RCC 7860 (cell line): ENCODE data around the gene APOL3.
"Not testable (repeated sequence)": the region's sequence is repeated elsewhere in the genome, so short reads cannot be mapped to it uniquely, and the experiment has no call there.

Experiments used
- DNase-seq: peaks from one replicate; pipeline ENCODE4 v3.0.0-alpha.2; 2015; ENCODE audit warnings: low spot score
- FAIRE-seq: peaks from 2 replicates; lab custom pipeline; 2012; peaks lifted over from hg19 to GRCh38; lab: Jason Lieb, UNC

APOL3 gene, protein sequence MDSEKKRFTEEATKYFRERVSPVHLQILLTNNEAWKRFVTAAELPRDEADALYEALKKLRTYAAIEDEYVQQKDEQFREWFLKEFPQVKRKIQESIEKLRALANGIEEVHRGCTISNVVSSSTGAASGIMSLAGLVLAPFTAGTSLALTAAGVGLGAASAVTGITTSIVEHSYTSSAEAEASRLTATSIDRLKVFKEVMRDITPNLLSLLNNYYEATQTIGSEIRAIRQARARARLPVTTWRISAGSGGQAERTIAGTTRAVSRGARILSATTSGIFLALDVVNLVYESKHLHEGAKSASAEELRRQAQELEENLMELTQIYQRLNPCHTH

DNA sequence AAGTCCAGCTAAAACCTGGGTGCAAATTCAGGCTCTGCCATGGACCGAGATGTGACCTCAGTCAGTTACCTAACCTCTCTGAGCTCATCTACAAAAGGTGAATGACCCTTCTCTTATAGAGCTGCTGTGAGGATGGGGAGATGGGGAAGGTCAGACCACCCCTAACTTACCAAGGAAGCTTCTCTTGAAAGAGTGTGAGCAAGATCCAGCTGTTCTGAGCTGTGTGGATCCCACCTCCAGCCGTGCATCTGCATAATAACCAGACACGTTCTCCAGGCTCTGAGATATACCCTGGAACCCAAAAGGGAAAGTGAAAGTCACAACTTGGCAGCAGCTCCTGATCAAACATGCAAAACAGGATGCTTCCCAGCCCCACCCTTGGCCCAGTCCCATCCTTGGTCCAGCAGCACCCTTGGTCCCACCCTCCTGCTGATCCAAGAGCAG is at the start of gene APOL3:
Gene APOL3 (minus strand): TSS at position 257 of the 444 bp plus-strand sequence. CDS start 11,700 bp downstream, outside the sequence.
- FAIRE-seq, result no peak
- no peak for DNase-seq

DNA sequence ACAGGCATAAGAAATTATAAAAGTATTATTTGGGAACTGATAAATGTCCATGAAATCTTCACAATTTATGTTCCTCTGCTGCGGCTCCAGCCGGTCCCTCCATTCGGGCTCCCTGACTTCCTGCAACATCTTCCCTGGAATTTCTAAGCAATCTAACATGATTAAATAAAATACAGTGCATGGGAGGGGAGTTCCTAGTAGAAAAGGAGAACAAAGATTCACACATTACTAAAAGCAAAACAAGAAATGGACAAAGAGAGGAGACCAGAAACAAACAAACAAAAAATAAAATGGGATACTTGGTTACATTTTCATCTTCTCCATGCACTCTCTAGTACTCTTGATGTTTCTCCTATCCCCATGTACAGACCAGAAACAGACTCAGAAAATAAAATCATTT is 49.7 kb upstream of the APOL3 start:
- DNase-seq, result no peak
- no peak for FAIRE-seq

DNA sequence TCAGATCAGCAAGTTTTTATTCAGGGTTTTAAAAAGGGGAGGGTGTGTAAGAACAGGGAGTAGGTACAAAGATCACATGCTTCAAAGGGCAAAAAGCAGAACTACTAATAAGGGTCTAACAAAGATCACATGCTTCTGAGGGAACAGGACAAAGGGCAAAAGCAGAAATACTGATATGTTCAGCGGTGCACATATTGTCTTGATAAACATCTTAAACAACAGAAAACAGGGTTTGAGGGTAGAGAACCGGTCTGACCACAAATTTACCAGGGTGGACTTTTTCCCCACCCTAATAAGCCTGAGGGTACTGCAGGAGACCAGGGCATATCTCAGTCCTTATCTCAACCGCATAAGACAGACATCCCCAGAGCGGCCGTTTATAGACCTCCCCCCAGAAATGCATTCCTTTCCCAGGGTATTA is 48.9 kb upstream of the APOL3 start:
- FAIRE-seq, DNase-seq: not testable (repeated sequence)

DNA sequence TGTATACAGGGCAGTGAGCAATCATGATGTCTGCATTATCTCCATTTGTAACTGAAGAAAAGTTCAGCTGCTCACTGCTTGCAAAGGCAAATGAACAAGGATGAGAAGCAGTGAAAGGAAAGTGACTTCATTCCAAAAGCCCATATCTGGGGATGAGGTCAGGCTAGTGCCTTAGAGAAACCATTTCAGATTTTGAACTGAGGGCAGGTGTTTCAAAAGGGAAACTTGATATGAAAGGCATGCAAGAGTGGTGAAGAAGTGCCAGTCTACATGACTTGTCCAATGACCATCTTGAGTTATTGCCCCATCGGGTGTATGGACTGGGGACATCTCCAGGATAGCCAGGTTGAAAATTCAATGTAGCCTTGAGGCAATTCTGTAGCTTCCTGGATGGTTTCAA is 48.4 kb upstream of the APOL3 start:
- DNase-seq (no peak), FAIRE-seq (no peak)

DNA sequence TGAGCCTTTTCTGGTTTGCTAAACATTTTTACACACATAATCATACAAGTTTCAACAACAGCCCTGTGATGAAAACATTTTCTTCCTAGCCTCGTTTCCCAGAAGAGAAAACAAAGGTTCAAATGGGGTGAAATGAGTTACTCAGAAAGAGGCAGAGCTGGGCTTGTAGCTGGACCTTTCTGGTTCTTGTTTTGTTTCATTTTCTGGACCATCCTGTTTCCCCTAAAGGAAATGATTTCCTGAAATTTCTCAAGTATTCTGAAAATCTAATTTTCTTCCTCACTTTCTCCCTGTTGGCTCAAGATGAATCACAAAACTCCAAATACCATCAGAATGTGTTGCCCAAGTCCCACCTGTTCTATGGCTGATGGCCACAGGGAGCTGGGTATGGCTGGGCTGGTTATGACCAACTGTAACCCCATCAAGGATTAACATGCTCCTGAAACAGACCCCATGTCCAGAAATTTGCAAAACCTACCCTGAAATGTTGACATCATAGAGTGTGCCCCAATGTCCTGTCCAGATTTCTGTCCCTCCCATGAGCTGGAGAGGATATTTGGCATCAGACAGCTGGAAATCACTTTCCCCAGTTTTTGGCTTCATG is 47.7 kb upstream of the APOL3 start:
- FAIRE-seq (no peak), DNase-seq (no peak)

DNA sequence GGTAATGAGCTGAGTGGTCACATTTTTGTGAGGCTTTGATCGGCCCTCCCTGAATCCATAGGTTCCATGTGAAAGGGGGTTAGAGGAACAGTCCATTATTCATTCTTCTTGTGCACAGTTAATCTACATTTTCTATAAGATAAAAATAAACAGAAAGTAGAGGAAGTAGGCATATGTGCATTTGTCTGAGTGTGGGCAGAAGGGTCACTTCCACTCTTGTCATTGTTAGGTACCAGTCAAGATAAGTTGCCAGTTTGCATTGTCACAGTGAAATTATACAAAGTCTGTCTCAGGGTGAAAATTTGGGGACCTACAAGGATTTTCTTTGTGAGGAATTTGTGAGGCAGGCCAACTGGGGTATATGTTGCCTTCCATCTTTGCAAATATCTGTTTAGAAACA is 45.7 kb upstream of the APOL3 start:
- FAIRE-seq, result no peak
- DNase-seq, result no peak

DNA sequence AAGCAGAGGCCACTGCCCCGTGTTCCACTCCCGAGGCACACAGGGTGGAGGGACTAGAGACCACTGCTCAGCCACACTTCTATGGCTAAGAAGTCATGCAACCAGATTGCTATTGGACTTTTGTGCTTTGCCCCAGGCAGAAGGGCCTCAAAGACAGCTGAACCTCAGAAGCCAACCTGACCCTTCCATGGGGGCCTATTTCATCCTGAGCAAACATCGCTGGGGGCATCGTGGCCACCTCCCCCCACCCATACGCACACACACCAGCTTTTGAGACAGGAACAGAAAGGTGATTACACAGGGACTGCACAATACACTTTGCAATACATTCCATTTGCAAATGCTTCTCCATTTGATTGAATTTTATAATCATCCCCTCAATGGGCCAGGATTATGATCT is 45.0 kb upstream of the APOL3 start:
- not testable (repeated sequence) for FAIRE-seq, DNase-seq

DNA sequence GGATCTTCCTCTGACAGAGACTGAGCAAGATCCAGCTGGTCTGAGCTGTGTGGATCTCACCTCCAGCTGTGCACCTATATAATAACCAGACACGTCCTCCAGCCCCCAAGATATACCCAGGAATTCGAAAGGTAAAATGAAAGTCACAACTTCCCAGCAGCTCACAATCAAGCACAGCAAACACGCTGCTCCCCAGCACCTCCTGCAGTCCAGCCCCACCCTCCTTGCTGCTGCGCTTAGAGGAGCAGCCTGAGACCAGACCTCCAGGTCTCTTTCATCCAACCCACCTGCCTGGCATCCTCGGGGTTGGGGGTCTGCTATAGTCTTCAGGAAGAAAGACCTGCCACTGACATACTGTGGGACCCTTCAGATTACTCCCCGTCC is 44.1 kb upstream of the APOL3 start:
- DNase-seq (no peak), FAIRE-seq (no peak)

DNA sequence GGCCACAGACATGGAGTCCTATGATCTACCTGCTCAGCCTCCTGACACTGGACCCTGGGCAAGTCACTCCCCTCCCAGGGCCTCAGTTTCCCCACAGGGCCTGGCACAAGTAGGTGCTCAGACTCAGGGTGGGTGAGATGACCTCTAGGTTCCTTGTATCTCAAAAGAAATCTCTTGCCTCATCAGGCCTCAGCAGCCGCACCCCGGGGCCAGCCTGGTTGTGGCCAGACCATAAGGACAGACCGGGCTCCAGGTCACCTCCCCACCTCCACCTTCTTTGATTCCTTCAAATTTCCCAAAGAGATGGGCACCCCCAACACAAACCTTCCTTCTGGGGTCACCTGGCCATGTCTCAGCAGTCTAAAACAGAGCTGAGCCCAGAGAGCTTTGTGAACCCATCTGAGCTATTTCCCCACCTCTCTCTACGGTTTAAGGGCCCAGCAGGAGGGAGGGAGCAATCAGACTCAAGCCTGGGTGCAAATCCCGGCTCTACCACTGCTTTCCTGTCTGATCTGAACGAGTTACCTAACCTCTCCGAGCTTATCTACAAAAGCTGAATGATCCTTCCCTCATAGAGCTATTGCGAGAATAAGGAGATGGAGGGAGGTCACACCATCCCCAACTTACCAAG is 43.6 kb upstream of the APOL3 start:
- DNase-seq, result no peak
- FAIRE-seq, result no peak

DNA sequence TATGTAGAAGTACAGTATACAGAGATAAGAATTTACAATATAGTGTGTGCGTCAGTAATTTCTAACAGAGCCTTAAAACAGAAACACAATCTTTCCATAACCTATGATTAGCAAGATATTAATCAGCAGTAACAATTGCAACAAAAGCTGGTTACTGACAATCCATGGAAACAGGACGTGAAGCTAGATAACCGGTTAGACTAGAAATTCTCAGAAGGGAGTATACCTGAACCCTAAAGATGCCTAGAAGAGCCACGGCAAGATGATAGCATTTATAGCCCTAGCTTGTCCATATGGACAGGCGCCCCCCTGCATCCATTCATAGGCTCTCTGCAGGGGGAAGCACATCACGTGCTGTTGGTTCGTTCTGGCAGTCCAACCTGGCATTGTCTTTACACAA is 42.9 kb upstream of the APOL3 start:
- not testable (repeated sequence) for FAIRE-seq, DNase-seq

DNA sequence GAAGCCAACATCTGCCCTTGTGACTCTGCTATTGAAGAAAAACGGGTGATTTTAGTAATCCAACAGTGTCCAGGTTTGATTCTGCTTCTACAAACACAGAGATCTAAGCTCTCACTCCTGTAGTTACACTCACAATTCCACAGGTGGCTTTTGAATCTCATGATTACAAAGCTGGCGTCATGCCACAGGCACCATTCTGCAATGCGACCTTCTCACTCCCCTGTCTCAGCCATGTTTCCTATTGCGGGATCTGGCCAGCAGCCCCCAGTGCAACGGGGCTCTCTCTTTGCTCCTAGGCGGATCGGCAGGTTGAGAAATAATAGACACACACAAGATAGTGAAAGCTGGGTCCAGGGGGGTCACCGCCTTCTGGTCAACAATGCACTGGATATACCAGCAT is 42.4 kb upstream of the APOL3 start:
- not testable (repeated sequence) for DNase-seq, FAIRE-seq

DNA sequence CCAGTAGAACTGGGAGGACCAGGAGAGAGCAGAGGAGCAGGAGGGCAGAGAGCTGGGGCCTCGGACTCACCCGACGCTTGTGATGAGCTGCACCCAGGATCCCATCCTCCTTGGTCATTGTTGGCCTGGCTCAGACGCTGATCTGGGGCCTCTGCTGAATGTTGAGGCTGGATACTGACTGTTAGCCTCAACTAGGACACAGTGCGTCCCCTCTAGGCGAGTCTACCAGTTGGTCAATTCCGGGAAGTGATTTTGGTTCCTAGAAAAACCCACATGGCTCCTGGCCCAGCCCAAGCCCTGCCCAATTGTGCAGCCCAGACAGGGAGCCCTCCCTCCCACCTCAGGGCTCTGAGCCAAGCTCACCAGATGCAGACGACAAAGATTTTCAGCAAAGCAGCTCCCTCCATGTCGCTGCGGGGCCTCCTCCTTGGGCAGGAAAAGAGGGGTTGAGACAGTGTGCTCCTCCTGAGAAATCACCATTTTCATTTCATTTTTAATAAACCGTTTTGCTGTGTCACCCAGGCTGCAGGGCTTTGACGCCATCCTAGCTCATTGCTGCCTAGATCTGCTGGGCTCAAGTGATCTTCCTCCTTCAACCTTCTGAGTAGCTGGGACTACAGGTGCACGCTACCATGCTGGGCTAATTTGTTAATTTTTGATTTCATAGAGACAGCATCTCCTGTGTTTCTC is 41.2 kb upstream of the APOL3 start, which contains the start of gene APOL4:
Gene APOL4 (minus strand): TSS at position 180 of the 690 bp plus-strand sequence. CDS start 75 bp downstream, at position 105.
- no peak for DNase-seq
- no peak for FAIRE-seq

DNA sequence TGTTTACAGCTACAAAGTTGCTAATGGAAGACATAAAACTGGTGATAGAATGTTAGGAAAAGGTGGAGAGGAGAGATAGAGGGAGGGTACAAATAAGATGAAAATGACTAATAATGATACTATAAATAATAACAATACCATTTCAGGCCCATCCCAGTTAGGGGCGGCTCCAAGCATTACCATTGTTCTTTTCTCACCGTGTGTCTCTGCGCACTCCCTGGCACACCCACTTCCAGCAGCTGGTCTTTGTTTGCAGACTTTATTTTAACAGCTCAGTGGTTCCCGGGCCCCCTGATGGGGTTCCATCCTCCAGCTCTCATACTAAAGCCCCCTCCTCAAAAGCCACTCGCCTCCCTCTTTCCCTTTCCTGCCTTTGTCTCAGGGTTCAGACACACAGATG is 40.5 kb upstream of the APOL3 start:
- not testable (repeated sequence) for DNase-seq, FAIRE-seq

DNA sequence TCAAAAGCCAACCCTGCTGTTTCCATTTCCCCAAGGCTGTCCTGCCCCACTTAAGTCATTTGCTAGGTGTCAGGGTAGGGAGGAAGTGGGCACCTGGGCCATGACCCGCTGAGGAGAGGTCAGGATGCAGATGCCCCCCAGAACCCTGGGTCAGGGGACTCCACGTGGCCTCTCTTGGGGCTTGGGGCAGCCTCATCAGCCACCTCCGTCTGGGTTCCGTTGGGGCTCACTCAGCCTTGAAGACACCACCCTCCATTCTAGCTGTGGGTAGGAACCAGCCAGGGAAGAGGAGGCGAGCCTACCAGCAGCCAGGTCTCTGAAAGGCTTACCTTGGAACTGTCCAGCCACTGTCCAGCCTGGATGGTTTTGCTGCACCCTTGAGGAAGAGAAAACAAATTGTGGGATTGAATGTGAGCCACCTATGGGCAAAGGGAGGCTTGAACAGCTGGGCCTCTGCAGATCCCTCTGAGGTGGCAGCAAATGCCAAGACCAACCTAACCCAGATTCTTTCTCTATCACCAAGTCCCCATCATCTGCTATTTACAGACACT is 38.5 kb upstream of the APOL3 start:
- DNase-seq (no peak), FAIRE-seq (no peak)

DNA sequence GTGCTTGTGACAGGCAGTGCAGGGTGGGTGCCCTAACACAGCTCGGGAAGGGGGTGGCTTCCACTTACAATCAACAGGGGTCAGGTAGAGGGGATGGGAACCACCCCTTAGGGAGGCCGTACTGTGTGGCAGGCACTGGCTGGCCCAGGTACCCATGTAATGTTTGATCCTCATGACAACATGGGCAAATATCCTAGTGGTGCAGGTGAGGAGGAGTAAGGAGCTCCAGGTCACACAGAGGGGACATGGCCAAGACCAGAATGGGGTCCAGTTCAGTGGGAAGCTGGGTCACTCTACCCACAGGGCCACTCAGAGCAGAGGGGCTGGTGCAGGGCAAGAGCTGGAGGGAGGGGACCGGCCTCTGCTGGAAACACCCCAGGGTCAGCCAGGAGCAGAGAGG is 38.0 kb upstream of the APOL3 start:
- FAIRE-seq (no peak), DNase-seq (no peak)

DNA sequence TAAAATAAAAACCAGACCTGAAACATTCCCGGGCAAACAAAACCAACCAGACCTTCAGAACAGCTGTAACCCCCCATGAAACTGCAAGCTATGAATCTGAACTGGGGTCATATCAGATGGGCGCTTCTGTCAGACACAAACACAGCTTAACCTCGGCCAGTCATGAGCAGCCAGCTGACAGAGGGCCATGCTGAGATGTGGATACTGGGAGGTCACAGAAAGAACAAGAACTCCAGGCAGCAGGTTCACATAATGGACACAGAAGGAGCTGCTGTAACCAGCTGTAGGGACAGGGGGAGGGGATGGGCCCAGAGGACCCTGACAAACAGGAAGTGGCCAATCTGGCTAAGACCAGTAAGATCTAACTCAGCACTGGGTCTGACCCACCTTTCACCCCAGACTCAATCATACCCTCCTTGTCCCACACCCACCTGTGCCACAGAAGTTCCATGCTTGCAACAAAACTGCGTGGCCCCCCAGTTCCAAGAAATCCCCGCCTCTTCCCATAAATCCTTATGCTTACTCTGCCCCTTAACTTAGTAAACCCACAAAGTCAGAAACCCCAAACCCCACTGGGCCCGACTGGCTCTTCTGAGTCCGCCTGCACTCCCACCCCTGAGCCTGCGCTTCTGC is 37.1 kb upstream of the APOL3 start:
- no peak for DNase-seq
- no peak for FAIRE-seq

DNA sequence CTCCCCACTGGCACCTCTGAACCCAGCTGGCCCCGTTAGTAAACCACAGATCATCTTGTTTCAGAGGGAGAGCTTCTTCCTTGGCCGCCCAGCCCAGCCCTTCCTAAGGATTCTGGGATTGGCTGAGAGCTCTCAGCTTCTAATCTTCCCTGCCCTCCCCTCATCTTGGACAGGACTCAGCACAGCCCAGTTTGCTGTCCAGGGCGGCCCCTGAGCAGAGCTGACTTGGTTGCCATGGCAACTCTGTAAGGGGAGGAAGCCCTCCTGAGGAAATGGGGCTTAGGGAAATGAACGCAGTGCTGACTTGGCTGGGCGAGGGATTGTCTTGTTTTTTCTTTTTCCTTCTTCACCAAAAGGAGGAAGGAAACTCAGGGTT is 36.5 kb upstream of the APOL3 start:
- FAIRE-seq (no peak), DNase-seq (no peak)

DNA sequence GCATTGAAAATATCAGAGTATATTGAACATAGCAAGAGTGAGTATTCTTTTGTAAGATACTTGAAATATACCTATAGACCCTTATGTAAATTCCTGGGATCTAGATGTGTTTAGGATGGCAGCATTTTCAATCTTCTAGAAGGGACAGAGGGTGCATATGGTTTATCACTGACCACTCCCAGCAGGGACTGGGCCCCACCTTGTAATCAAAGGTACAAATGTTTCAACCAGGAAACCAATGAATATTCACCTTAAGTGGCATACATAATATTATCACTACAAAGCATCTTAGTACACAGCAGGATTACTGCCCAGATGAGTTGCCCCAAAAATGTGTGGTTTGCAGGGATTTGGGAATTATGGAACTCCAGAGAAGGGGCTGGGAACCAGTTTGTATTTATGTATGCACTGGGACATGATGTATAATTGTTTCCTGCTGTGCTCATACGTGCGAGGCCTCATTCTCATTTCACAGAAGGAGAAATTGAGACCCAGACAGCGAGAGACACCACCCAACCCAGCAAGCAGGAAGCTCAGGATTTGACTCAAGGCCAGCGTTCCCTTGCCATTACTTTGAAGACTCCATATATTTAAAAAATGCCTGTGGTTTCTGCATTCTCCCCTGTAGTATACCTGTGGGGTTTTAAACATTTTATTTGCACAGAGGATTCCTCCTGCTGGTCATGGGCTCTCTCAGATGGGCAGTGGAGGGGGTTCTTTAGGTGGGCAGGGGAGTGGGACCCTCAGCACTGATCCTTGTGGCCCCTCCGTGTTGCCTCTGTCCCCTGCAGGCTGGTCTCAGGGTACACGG is 35.9 kb upstream of the APOL3 start:
- no peak for FAIRE-seq
- no peak for DNase-seq

DNA sequence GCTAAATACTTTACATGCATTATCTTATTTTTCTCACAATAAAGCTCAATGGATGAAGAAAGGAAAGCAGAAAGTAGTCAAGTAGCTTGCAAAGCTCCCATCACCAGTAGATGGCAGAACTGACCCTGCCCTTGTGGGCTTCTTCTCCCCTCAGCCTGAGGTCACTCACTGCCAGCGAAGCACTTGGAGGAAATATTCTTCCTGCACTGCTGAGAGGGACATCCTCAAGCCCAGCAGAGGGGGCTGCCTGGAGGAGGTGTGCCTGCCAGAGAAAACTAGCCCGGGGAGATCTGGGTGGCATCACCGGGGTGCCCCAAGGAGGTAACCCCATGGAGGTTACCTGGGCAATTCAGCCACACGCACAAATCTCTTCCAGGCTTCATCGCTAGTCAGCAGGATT is 34.4 kb upstream of the APOL3 start:
- FAIRE-seq (peak; percentile 75), DNase-seq (peak; percentile 57)

DNA sequence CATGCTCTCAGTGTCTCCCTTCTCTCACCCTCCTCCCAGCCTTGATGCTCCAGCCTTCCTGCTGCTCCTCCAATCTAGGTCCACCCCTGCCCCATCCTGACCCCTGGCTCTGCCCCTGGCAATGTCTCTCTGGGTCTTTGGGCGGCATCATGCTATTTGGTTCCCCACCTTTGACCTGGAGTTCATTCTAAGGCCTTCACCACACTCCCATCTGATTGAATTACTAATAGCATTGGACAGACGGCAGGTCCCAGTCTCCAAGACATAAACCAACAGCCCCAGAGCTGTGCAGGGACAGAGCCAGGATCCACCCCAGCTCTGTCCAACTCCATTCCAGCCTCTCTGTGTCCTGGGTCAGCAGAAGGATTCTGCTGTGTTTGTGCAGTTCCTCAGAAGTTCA is 33.8 kb upstream of the APOL3 start:
- DNase-seq (no peak), FAIRE-seq (no peak)
